Measurements from ENCODE around the gene SCNM1.

The SCNM1 gene, protein sequence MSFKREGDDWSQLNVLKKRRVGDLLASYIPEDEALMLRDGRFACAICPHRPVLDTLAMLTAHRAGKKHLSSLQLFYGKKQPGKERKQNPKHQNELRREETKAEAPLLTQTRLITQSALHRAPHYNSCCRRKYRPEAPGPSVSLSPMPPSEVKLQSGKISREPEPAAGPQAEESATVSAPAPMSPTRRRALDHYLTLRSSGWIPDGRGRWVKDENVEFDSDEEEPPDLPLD

DNA sequence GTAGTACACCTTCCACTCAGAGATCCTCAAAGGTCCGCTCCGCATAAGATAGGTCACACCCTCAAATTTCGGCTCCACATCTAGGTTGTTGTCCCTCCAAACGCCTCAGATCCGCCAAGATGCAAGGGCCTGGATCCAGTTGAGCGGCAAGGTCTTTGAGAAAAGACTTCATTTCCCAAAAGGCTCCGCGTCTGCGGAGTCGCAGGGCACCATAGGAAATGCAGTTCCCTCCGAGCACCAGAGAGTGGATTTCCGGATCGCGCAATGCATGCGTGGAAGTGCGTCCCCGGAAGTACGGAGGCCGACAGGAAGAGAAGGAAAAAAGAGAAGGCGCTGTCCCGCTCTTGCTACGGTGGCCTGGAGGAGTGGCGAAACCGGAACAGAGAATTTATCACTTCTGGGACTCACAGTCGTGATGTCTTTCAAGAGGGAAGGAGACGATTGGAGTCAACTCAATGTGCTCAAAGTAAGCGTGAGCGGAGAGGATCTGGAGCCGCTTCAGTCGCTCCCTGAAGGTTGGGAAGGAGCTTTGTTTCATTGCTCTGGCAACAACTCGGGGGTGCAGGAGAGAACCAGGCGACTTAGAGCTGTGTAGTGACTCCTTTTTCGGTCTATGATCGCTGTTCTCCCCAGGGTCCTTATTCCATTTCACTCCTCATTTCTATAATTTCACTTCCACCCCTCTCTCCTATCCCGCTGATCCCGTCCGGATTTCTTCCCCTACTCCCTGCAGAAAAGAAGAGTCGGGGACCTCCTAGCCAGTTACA lies at the start of gene SCNM1, which contains the start of gene LYSMD1:
TSS of gene SCNM1 (plus strand) at position 407 of the 767 bp plus-strand sequence. CDS start at position 416, 9 bp downstream.
TSS of gene LYSMD1 (minus strand) at position 165 of the 767 bp plus-strand sequence. CDS start 644 bp downstream, outside the sequence.
- peak; percentile 97 to 100 (median 99) for DNase-seq

- no peak for DNase-seq
These were observed 41.1 kb upstream of the SCNM1 start for GRCh38 chr1:151124763-151125403.

DNA sequence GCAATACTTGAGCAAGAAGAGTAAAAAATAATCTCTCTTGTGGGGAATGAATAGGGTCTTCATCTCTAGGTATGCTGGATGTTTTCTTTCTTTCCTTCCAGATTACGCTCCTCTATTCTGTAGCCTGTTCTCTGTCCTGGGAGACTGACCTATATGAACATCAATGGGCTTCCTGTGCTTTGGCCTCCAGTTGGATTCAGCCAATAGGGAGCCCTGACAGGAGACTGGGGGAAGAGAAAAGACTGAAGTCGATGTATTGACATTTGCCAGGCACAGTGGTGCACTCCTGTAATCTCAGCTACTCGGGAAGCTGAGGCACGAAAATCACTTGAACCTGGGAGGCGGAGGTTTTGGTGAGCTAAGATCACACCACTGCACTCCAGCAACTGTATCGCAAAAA lies 37.1 kb upstream of the SCNM1 start:
- no peak for DNase-seq

GRCh38 chr1:151130987-151131586 lies 34.9 kb upstream of the SCNM1 start:
- DNase-seq = peak; percentile 62 to 66 (median 62)

DNA sequence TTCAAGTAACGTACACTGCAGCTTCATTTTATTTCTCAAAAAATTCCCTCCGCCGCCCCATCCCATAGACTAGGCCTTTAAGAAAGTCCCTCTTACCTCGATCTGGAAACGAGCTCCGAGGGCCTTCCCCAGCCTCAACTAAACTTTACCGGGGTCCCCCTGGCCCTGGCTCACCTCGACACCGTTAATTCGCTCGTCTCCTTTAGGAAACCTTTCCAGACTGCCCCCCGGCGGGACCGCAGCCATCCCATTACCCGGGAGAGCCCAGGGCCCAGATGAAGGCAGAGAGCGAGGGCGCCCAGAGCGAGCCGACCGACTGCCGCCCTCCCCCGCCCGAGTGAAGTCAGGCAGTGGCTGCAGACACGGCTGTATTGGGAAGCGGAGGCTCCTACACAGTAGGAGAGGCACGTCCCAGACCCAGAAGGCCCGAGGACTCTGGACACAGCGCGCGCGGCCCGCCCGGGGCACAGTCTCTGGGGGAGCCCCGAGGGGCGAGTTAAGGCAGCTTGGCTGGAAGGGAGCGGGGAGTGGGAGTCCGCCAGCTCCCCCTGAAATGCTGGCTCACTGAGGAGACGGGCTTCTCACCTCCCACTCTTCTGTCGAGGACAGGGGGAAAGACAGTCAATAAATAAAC lies 34.1 kb upstream of the SCNM1 start:
- peak in 2 of 3 donors; percentile 18 for DNase-seq

- DNase-seq = no peak
These were observed 33.5 kb upstream of the SCNM1 start for GRCh38 chr1:151132335-151133017.

DNA sequence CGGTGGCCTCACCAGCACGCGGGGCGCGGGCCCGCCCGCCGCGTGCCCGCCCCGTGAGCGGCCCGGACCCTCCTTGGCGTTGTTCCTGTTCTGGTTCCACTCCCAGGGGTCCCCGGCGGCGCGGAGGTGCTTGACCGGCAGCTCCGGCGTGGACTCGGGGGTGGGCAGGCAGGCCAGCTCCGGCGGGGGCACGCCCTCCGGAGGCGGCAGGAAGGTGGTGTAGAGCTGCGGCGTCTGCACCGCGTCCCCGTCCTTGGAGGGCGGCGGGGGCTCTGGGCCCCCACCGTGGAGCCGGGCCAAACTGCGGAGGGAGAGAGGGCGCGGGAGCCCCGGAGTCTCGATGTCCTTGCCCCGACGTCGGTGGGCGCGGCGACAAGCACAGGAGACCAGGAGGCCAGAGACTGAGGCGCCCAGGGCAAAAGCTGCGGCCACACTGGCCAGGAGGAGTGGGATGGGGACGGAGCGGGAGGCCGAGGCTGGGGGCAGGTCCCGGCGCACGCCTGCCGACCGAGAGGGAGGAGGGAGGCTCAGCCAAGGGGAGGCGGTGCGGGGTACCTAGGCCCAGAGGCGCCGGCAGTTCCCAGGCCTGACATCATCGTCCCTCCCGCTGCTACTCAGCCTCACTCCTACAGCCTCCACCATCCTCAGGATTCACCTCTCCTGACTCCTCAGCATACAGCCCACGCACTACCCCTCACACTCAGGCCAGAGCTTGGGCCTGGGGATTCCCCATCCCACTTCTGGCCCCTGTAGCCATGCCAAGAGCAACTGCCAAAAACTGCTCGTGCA lies 32.7 kb upstream of the SCNM1 start:
- peak in 2 of 3 donors; percentile 23 to 25 for DNase-seq

GRCh38 chr1:151134396-151134795 lies 31.5 kb upstream of the SCNM1 start:
- DNase-seq = no peak

DNA sequence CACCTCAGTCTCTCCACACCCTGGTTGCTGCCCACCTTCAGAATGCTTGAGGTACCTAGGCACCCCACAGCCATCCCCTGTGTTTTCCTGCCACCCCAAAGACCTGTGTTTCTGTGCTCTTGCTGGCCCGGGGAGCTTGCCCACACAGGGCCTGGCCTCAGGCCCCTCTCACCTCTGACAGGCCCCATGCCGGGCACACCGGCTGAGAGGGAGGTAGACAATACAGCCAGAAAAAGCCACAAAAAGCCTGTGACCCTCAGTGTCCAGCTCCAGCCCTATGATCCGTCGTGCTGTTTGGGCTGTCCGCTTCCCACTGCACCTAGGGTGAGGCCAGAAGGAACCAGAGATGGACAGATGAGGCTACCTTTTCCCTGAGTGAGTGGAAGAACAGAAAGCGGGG lies 31.0 kb upstream of the SCNM1 start:
- no peak for DNase-seq

DNA sequence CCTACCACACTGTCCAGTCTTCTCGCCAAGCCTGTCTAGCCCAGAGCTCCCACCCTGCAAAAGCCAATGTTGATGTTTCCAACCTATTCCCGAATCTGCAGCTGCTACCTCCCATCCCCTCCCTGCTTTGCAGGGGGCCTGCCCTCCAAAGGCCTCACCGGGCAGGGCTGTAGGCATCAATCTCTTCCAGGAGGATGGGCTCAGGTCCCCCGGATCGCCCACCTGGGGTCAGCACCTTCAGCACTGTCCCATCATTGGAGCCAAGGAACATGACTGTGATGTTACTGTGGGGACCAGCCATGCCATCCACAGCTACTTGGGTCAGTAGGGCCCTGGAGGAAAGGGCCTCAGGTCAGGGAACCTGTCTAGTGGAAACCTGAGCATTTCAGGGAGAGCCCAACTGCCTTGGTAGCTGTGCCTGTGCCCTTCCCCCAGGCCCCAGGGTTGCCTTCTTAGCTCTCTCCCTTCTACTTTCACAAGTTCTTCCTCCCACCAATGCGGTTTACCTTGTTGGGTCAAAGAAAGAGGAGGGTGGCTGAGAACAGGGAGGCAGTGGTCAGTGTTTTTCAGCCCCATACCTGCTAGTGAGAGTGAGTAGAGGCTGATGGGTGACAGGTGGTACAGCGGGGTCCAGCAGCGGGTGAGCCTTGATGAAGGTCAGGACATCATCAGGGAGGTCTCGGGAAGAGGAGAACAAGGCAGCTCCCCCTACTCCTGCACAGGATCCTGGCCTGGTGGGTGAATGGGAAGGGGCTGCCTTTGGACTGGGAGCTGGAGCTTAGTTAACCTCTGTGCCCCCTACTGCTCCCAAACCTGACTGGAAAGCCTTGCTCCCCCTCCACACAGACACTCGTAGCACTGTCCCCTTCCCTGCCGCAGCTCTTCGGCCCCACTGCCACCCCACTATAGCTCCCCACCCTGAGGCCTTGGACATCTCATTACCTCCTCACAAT lies 30.2 kb upstream of the SCNM1 start:
- no peak for DNase-seq

DNA sequence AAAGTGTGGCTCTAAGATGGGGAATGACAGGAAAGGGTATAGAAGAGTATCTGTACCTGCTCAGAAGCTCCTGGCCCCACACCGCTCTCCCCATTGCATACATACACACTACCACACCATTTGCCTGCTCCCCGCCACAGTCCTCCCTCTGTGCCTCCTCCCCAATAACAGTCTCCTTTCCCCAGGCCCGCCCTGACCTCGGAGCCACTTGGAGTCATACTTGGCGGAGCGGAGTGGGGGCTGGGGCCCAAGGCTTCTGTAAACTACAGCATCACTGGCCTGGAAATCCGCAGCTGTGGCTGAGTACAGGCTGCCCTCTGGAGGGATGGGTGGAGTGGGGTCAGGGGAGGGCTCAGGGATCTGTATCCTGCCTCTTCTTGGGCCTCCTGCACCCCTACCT lies 28.2 kb upstream of the SCNM1 start:
- DNase-seq = no peak

GRCh38 chr1:151142411-151143056 lies 23.4 kb upstream of the SCNM1 start:
- DNase-seq = no peak

- DNase-seq = no peak
These were observed 22.9 kb upstream of the SCNM1 start for GRCh38 chr1:151143057-151143435.

GRCh38 chr1:151143986-151144385 lies 22.0 kb upstream of the SCNM1 start:
- DNase-seq = no peak

DNA sequence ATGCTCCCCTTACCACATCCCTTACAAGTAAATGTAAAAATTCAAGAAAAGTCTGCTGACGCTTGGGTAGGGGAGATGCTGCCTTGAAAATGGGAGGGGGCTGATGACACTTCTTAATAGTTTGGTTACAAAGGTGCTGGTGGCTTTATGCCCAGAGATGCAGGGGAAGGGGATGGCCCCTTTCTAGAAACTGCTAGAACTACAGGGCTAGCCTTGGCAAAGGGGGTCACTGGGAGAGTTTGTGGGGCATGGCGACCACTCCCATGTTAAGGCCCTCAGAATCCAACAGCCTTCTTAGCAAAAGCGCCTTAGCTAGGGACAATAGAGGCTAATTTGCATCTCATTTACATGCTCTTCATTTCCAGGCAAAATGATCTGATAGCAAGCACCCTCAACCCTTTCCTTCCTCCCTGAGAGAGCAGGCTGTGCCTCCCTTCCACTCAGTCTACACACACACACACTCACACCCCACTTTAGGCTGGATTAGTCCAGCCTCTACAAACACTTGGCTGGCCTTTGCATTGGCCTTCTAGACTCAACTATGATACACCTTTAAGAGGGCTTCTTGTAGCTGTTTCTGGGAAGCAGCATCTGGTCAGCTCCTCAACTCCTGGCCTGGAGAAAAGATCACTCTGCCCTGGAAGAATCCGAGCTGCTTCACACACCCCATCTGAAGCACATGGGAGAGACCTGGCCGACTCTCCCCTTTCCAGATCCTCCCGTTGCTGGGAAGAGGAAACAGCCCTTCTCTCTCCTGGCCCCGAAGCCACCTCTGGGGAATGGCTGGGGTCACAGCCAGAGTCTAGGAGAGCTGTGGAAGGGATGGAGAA lies 21.3 kb upstream of the SCNM1 start:
- no peak for DNase-seq

DNA sequence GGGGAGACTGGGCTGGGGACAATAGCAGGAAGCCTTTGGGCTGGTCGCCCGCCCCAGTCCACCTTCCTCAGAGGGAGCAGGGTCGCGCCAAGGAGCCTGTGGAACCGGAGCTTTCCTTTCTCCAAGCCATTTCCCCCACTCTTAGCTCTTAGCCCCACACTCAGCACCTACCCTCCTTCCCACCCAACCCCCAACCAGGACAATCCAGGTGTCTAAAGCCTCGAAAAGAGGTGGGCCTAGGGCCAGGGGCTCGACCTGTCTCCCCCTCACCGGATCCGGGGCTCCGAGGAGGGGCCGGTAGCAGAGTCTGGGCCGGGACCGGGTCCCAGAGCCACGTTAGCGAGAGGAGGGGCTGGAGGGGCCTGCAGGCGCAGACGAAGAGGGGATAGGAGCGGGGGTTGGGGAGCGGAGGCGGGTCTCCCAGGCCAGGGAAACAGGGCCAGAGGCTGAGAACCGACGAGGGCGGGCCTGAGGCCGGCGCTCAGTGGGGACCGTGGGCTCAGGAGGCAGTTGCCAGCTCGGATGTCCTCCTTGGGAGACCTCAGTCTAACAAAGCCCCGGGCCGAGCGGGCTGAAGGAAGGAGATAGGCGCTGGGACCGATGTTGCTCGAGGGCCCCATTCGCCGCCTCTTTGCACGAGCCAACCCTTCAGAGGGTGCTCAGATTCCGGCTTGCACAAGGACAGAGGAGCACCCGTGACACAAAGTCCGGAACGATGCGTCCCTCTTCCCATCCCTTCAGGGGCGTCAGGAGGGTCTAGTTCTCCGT lies 20.5 kb upstream of the SCNM1 start:
- DNase-seq = peak in 2 of 3 donors; percentile 32 to 41

- DNase-seq = peak in 1 of 3 donors; percentile 20
These were observed 19.9 kb upstream of the SCNM1 start for GRCh38 chr1:151146072-151146411.

All from suppressor macrophage treated with lipopolysaccharide for 1 hour (primary cell).